Measurements from ENCODE around the gene TMEM94.

TMEM94 gene

DNA sequence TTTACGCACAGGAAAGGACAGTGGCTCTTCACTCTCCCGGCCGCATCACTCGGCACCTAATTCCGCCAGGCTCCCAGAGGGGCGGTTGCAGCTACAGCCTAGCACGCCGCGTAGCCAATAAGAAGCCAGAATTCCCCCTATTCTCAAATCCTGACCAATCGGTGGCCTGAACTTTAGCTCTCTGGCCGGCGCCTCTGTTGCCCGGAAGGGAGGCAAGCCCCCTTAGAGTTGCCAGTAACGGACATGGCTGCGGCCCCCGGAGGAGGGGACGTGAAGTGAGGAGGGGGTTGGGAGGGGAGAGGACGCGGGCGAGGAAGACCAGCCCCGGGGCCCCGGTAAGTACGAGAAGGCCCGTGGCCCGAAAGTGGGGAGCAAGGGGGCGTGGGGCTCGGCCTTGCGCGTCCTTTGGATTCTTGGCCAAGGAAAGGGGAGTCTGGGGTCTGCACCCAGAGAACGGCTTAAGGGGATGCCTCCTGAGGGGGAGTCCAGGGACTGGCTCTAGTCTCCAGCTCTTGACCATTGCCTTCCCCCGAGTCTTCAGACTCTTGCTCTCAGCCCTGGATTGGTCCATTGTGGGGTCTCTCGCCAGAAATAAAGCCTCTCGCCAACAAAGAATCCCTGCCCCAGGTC is at the start of gene TMEM94:
Gene TMEM94, plus strand, starts transcription at position 219 of the 630 bp plus-strand sequence. CDS start 15,271 bp downstream, outside the sequence.
- H3K4me3 Mint-ChIP-seq = peak within 1 kb of the TSS; percentile 92
- peaks cover 2% of the 10 kb centered on the region for H3K36me3 Mint-ChIP-seq (ENCODE audit: low read depth)
- no peaks in the 10 kb centered on the region for H3K9me3 Mint-ChIP-seq
- no peaks in the 10 kb centered on the region for H3K27me3 Mint-ChIP-seq (ENCODE audit: low read depth)
- peaks cover 33% of the 10 kb centered on the region for H3K4me1 Mint-ChIP-seq (ENCODE audit: low read depth)
- H3K27ac Mint-ChIP-seq = peak within 1 kb of the TSS; percentile 89

DNA sequence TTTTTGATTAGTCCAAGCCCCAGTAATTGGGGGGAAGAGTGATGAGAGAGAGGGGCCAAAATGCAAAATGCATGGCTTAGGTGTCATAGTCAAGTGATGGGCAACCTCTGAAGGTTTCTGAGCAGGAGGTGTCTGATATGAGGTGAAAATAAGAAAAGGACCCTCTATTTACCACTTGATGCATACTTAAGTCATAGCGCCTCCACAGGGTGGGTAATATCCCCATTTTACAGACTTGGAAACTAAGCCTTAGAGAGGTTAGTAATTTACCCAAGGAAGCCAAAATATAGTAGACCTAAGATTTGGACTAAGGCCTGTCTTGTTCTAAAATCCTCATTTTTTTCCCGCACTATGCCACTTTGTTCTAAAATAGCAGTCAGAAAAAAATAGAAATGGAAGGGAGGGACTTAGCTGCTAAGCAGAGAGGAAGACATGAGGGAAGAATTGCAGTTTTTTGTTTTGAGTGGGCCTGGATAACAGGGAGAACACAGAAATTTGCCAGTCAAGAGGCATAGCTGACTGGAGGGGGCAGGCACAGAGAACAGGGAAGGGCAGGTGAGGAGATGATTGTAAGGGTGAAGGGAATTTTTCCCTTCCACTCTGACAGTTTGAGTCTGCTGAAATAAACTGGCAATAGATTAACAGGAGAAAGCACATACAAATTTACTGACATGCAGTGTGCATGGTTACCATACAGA is 48.6 kb upstream of the TMEM94 start:
- Mint-ChIP-seq H3K9me3 (no peaks in the 10 kb centered on the region), H3K27ac (peak overlapping the region; percentile 3), H3K27me3 (ENCODE audit: low read depth) (no peaks in the 10 kb centered on the region), H3K36me3 (ENCODE audit: low read depth) (peaks cover 3% of the 10 kb centered on the region), H3K4me1 (ENCODE audit: low read depth) (peaks cover 33% of the 10 kb centered on the region), H3K4me3 (no peak overlapping the region)

DNA sequence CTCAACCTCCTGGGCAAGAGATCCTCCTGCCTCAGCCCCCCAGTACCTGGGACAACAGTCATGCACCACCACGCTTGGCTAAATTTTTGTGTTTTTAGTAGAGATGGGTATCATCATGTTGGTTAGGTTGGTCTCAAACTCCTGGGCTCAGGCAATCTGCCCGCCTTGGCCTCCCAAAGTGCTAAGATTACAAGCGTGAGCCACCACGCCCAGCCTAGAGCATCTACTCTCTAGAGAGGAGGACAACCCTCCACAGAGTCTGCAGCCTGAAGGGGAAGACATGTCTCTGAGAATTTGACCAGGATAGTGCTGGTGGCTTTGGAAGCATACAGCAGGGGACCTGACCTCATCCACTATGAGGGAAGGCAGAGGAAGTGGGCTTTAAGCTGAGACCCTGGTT is 46.3 kb upstream of the TMEM94 start:
- Mint-ChIP-seq H3K27ac (peak overlapping the region; percentile 32), H3K4me3 (no peak overlapping the region), H3K27me3 (ENCODE audit: low read depth) (peaks cover 12% of the 10 kb centered on the region), H3K36me3 (ENCODE audit: low read depth) (no peaks in the 10 kb centered on the region), H3K9me3 (no peaks in the 10 kb centered on the region), H3K4me1 (ENCODE audit: low read depth) (peaks cover 30% of the 10 kb centered on the region)

GRCh38 chr17:75411328-75412067 is 44.9 kb upstream of the TMEM94 start:
- no peaks in the 10 kb centered on the region for H3K9me3 Mint-ChIP-seq
- H3K36me3 Mint-ChIP-seq (ENCODE audit: low read depth) = no peaks in the 10 kb centered on the region
- peaks cover 20% of the 10 kb centered on the region for H3K27me3 Mint-ChIP-seq (ENCODE audit: low read depth)
- H3K27ac Mint-ChIP-seq = no peak overlapping the region
- H3K4me1 Mint-ChIP-seq (ENCODE audit: low read depth) = peaks cover 25% of the 10 kb centered on the region
- no peak overlapping the region for H3K4me3 Mint-ChIP-seq

DNA sequence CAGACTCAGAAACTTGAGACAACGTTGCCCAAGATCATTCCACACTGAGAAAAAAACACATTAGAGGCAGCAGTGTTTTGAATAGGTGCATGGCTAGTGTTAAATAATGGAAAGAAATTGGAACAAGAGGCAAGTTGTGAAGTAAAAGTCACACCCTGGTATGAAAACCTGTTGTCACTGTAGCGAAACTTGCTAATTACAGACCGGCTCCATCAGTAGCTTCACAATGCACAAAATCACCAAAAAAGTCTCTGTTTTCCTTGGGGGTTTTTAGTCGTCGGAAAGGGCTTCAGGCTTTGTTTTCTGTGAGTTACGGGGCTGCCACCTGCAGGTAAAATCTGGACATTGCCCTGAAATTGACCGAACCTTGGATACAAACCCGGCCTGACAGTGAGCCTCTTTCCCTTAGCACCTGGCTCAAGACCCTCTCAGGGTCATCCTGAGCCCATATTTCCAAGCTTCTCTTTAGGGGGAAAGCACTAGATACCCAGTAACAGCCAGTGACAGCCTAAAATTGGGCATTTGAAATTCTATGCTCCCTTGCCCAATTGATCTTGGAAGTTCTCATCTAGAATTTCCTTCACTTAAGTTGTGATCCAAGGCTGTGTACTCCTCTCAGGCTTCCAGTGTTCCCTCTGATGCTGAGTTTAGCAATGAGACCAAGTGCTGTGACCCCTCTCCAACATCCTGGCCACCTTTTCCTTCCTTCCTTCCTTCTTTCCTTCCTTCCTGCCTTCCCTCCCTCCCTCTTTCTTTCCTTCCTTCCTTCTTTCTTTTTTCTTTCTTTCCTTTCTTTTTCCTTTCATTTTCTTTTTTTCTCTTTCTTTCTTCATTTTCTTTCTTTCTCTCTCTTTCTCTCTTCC is 43.7 kb upstream of the TMEM94 start:
- Mint-ChIP-seq H3K27me3 (ENCODE audit: low read depth) (peaks cover 20% of the 10 kb centered on the region), H3K4me1 (ENCODE audit: low read depth) (peaks cover 22% of the 10 kb centered on the region), H3K9me3 (no peaks in the 10 kb centered on the region), H3K36me3 (ENCODE audit: low read depth) (no peaks in the 10 kb centered on the region), H3K27ac (peak overlapping the region; percentile 55), H3K4me3 (peak overlapping the region; percentile 39)

- H3K9me3 Mint-ChIP-seq = no peaks in the 10 kb centered on the region
- H3K27ac Mint-ChIP-seq = no peak overlapping the region
- peaks cover 29% of the 10 kb centered on the region for H3K27me3 Mint-ChIP-seq (ENCODE audit: low read depth)
- no peaks in the 10 kb centered on the region for H3K36me3 Mint-ChIP-seq (ENCODE audit: low read depth)
- H3K4me1 Mint-ChIP-seq (ENCODE audit: low read depth) = peaks cover 26% of the 10 kb centered on the region
- H3K4me3 Mint-ChIP-seq = no peak overlapping the region
Observed at GRCh38 chr17:75414488-75414887, 41.9 kb upstream of the TMEM94 start.

DNA sequence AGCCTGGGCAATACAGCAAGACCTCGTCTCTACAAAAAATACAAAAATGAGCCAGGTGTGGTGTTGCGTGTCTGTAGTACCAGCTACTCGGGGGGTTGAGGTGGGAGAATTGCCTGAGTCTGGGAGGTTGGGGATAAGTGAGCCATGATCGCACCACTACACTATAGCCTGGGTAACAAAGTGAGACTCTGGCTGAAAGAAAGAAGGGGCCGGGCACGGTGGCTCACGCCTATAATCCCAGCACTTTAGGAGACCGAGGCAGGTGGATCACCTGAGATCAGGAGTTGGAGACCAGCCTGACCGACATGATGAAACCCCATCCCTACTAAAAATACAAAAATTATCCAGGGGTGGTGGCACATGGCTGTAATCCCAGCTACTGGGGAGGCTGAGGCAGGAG is 40.4 kb upstream of the TMEM94 start:
- no peak overlapping the region for H3K27ac Mint-ChIP-seq
- no peak overlapping the region for H3K4me3 Mint-ChIP-seq
- no peaks in the 10 kb centered on the region for H3K9me3 Mint-ChIP-seq
- H3K36me3 Mint-ChIP-seq (ENCODE audit: low read depth) = no peaks in the 10 kb centered on the region
- H3K27me3 Mint-ChIP-seq (ENCODE audit: low read depth) = peaks cover 29% of the 10 kb centered on the region
- peaks cover 23% of the 10 kb centered on the region for H3K4me1 Mint-ChIP-seq (ENCODE audit: low read depth)

GRCh38 chr17:75417054-75417580 is 39.3 kb upstream of the TMEM94 start:
- Mint-ChIP-seq H3K4me1 (ENCODE audit: low read depth) (peaks cover 15% of the 10 kb centered on the region), H3K36me3 (ENCODE audit: low read depth) (no peaks in the 10 kb centered on the region), H3K27me3 (ENCODE audit: low read depth) (peaks cover 29% of the 10 kb centered on the region), H3K9me3 (no peaks in the 10 kb centered on the region), H3K4me3 (no peak overlapping the region), H3K27ac (no peak overlapping the region)

DNA sequence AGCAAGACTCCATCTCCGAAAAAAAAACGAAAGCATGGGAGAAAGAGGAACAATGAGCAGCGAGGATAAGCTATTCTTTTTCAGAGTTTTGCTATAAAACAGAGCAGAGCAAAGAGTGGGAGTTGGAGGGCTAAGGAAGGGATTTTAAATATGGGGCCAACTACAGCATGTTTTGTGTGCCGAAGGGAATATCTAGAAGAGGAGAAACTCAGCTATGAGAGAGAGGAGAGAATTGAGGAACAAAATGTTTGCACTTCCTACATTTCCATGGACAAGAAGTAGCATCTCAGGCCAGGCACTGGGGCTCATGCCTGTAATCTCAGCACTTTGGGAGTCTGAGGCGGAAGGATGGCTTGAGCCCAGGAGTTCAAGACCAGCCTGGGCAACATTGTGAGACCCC is 37.9 kb upstream of the TMEM94 start:
- Mint-ChIP-seq H3K4me1 (ENCODE audit: low read depth) (peaks cover 4% of the 10 kb centered on the region), H3K27ac (no peak overlapping the region), H3K9me3 (no peaks in the 10 kb centered on the region), H3K36me3 (ENCODE audit: low read depth) (no peaks in the 10 kb centered on the region), H3K4me3 (no peak overlapping the region), H3K27me3 (ENCODE audit: low read depth) (peaks cover 29% of the 10 kb centered on the region)

DNA sequence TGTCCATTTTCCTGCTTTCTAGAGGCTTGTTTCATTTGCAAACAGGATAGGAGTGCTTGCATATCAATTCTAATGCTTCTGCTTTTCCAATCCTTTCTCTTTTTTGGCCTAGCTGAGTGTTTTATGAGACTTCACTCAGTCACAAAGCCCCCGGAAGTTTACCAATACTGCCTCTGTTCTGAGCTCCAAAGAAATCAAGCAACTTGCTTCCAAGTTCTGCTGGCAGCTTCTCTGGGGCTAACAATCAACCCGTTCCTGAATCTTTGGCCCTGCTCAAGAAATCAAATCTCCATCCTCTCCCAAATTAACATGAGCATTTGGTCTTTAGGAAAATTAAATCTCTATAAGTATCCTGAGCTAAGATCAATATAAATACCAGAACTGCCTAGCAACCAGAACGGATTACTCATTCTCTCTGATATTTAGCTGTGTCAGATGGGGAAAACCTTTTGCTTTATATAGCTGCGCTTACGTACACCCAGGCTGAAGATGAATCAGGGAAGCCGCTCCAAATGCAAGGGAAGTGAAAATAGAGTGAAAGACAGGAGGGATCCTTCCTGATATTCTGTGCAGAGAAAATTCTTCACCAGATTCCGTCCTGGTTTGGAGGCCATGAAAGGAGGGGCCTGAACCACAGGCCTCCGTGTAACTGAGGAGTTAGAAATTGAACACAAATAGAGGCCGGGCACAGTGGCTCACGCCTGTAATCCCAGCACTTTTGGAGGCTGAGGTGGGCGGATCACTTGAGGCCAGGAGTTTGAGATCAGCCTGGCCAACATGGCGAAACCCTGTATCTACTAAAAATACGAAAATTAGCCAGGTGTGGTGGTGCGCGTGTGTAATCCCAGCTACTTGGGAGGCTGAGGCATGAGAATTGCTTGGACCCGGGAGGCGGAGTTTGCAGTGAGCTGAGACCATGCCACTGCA is 27.6 kb upstream of the TMEM94 start:
- H3K4me3 Mint-ChIP-seq = no peak overlapping the region
- peaks cover 9% of the 10 kb centered on the region for H3K4me1 Mint-ChIP-seq (ENCODE audit: low read depth)
- H3K27ac Mint-ChIP-seq = no peak overlapping the region
- H3K36me3 Mint-ChIP-seq (ENCODE audit: low read depth) = no peaks in the 10 kb centered on the region
- peaks cover 13% of the 10 kb centered on the region for H3K27me3 Mint-ChIP-seq (ENCODE audit: low read depth)
- H3K9me3 Mint-ChIP-seq = no peaks in the 10 kb centered on the region

DNA sequence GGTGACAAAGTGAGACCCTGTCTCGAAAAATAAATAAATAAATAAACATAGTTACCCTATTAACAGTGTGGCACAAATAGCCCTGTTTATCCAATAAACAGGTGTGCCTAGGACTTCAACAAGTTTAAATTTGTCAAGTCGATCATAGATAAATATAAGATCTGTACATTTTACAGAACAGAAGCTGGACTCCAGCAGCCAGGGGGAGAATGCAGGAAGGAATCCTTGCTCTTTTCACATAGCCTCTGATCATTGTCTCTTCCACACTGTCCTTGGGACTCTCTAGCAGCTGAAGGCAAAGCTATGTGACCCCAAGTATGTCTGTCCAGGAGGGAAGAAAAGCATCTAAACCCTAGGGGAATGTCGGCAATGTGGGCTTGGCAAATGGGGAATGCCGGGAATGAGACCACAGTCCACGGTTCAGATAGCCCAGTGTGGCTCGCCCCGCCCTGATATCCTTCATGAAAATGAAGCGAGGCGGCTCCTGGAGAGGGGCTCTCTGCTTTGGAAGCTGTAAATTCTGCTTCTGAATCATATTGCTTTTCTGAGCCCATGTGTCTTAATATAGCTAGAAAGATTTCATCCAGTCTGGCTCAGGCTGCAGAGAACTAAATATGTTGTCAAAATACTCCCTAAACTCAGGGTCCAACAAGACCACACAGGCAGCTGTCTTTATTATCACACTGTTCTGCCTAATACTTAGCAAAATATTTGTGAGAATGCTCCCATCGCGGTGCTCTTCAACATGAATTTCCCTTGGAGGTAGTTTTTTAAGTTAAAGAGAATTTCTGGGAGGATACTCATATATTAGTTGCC is 26.1 kb upstream of the TMEM94 start:
- no peak overlapping the region for H3K4me3 Mint-ChIP-seq
- no peaks in the 10 kb centered on the region for H3K36me3 Mint-ChIP-seq (ENCODE audit: low read depth)
- H3K9me3 Mint-ChIP-seq = no peaks in the 10 kb centered on the region
- peaks cover 14% of the 10 kb centered on the region for H3K4me1 Mint-ChIP-seq (ENCODE audit: low read depth)
- H3K27ac Mint-ChIP-seq = no peak overlapping the region
- H3K27me3 Mint-ChIP-seq (ENCODE audit: low read depth) = peaks cover 13% of the 10 kb centered on the region

GRCh38 chr17:75433218-75433783 is 23.1 kb upstream of the TMEM94 start:
- H3K9me3 Mint-ChIP-seq = no peaks in the 10 kb centered on the region
- H3K4me3 Mint-ChIP-seq = no peak overlapping the region
- peaks cover 13% of the 10 kb centered on the region for H3K27me3 Mint-ChIP-seq (ENCODE audit: low read depth)
- H3K36me3 Mint-ChIP-seq (ENCODE audit: low read depth) = no peaks in the 10 kb centered on the region
- H3K4me1 Mint-ChIP-seq (ENCODE audit: low read depth) = peaks cover 13% of the 10 kb centered on the region
- H3K27ac Mint-ChIP-seq = no peak overlapping the region
